HL-60 (cell line): ENCODE data around the gene AMACR.

ENCODE experiments used
- GABPA ChIP-seq: IDR thresholded peaks from 2 replicates; pipeline ENCODE4 v1.6.1; 2012; ENCODE audit warnings: low read depth
- POLR2AphosphoS5 ChIP-seq: IDR thresholded peaks from 2 replicates; pipeline ENCODE4 v1.6.1; 2012; ENCODE audit warnings: low read depth
- SPI1 ChIP-seq: IDR thresholded peaks from 2 replicates; pipeline ENCODE4 v1.6.1; 2012; ENCODE audit warnings: low read depth, mild to moderate bottlenecking, borderline replicate concordance
- TF ChIP-seq, protein P1 (sequence below): IDR thresholded peaks from one replicate; pipeline ENCODE4 v1.5.1; 2011; ENCODE audit warnings: low read length, control low read depth, inconsistent platforms; ENCODE audit not compliant: insufficient read depth
- TF ChIP-seq, protein P2 (sequence below): IDR thresholded peaks from 2 replicates; pipeline ENCODE4 v1.6.1; 2012; ENCODE audit warnings: low read depth; ENCODE audit not compliant: insufficient replicate concordance

DNA sequence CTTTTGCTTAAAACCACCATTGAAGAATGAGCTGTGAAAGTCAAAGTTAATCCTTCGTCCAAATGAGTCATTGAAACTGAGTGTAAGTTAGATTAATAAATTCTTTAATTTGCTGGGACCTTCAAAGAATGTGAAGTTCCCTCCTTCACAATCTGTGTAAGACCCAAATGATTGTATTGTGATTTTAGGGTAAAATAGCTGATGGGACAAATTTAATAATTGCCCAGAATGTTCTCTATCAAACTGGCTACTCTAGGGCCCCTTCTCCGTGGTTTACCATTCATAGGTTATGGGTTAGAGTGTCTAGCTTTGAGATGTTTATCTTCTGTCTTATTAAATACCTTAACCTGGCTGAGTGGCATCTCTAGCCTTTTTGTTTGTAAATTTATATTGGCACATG is 23.3 kb upstream of the AMACR start:
- TF ChIP-seq, protein P1, sequence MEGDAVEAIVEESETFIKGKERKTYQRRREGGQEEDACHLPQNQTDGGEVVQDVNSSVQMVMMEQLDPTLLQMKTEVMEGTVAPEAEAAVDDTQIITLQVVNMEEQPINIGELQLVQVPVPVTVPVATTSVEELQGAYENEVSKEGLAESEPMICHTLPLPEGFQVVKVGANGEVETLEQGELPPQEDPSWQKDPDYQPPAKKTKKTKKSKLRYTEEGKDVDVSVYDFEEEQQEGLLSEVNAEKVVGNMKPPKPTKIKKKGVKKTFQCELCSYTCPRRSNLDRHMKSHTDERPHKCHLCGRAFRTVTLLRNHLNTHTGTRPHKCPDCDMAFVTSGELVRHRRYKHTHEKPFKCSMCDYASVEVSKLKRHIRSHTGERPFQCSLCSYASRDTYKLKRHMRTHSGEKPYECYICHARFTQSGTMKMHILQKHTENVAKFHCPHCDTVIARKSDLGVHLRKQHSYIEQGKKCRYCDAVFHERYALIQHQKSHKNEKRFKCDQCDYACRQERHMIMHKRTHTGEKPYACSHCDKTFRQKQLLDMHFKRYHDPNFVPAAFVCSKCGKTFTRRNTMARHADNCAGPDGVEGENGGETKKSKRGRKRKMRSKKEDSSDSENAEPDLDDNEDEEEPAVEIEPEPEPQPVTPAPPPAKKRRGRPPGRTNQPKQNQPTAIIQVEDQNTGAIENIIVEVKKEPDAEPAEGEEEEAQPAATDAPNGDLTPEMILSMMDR, result no peak
- no peak for TF ChIP-seq POLR2AphosphoS5
- TF ChIP-seq GABPA, result no peak
- TF ChIP-seq, protein P2, sequence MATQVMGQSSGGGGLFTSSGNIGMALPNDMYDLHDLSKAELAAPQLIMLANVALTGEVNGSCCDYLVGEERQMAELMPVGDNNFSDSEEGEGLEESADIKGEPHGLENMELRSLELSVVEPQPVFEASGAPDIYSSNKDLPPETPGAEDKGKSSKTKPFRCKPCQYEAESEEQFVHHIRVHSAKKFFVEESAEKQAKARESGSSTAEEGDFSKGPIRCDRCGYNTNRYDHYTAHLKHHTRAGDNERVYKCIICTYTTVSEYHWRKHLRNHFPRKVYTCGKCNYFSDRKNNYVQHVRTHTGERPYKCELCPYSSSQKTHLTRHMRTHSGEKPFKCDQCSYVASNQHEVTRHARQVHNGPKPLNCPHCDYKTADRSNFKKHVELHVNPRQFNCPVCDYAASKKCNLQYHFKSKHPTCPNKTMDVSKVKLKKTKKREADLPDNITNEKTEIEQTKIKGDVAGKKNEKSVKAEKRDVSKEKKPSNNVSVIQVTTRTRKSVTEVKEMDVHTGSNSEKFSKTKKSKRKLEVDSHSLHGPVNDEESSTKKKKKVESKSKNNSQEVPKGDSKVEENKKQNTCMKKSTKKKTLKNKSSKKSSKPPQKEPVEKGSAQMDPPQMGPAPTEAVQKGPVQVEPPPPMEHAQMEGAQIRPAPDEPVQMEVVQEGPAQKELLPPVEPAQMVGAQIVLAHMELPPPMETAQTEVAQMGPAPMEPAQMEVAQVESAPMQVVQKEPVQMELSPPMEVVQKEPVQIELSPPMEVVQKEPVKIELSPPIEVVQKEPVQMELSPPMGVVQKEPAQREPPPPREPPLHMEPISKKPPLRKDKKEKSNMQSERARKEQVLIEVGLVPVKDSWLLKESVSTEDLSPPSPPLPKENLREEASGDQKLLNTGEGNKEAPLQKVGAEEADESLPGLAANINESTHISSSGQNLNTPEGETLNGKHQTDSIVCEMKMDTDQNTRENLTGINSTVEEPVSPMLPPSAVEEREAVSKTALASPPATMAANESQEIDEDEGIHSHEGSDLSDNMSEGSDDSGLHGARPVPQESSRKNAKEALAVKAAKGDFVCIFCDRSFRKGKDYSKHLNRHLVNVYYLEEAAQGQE, result no peak
- TF ChIP-seq SPI1, result no peak
